Measurements from ENCODE around the gene MYO7B. TPM values are rescaled to one million over a fixed set of nuclear protein-coding genes. Genes with fewer than 3 reads are reported as not detected.

Gene MYO7B
- total and polyA plus RNA-seq, 9 of the 15 experiments (the other 6 are each of a cell fraction or from before 2014, with no cell fraction given): 0.08 TPM; not detected in 8

- Histone ChIP-seq H2AFZ (ENCODE audit: low read depth, low read length) (no peak overlapping the region), H3K9me3 (replicated peaks; ENCODE audit: control insufficient read depth, insufficient read depth, low read depth, low read length) (no peaks in the 10 kb centered on the region), H3K9ac (ENCODE audit: insufficient read depth in 1 of 2, low read depth in 2 of 2, low read length in 2 of 2) (no peak overlapping the region), H3K27ac (ENCODE audit: extremely low read depth, low read depth, low read length) (no peak overlapping the region), H4K20me1 (replicated peaks; ENCODE audit: control insufficient read depth, insufficient read depth, low read length) (no peaks in the 10 kb centered on the region), H3K79me2 (ENCODE audit: control insufficient read depth, insufficient read depth, low read length) (no peaks in the 10 kb centered on the region), H3K4me1 (replicated peaks in 1 of 2; ENCODE audit: control insufficient read depth in 2 of 2, insufficient read depth in 2 of 2, low read length in 2 of 2) (peaks cover 0 to 11% of the 10 kb centered on the region in 2 experiments; a peak in 2 of 5 replicates), H3K27me3 (ENCODE audit: control insufficient read depth in 2 of 2, insufficient read depth in 2 of 2, low read length in 2 of 2) (peaks cover 50 to 68% of the 10 kb centered on the region in 2 experiments; a peak in 4 of 5 replicates), H3K36me3 (ENCODE audit: control insufficient read depth, insufficient read depth, low read length) (no peaks in the 10 kb centered on the region; the same call in 2 of the 3 replicates), H3K9me1 (ENCODE audit: control insufficient read depth, insufficient read depth, low read length) (no peaks in the 10 kb centered on the region), H3K4me3 (no peak overlapping the region), H3K4me2 (ENCODE audit: insufficient read depth, low read length) (no peak overlapping the region)
- 8% methylated on average over 17 of the region's 17 CpGs for WGBS (ENCODE audit: insufficient coverage, low coverage, missing lambda C conversion rate)
- FAIRE-seq (no peak), ATAC-seq (no peak), DNase-seq (ENCODE audit: extremely low read depth in 1 of 4, low spot score in 3 of 4) (no peak)
- TF ChIP-seq ZNF316 (IDR thresholded peaks at IDR 0.05): 0 out of 2 replicates have a peak, but pooled peaks have one; percentile 23
- no peak for TF ChIP-seq GMEB1 (CRISPR knock-in tag; IDR thresholded peaks at IDR 0.05)
- peak; percentile 27; the same call in 1 of the 2 replicates for TF ChIP-seq C11orf30 (IDR thresholded peaks at IDR 0.05; ENCODE audit: low read depth)
- no peak for TF ChIP-seq CTCF (IDR thresholded peaks at IDR 0.05 in 2 of 3, conservative IDR thresholded peaks at IDR 0.05 in 1 of 3; ENCODE audit: insufficient read depth in 2 of 3, low read depth in 1 of 3, low read length in 3 of 3)
- no peak for TF ChIP-seq KDM4B (IDR thresholded peaks at IDR 0.05; ENCODE audit: borderline replicate concordance in 2 of 2, low read depth in 1 of 2)
- intact Hi-C loops (cut with micrococcal nuclease): no loop called here
- CTCF ChIA-PET (ENCODE audit: low intra/inter-chr PET ratio): no interaction called here
- POLR2A ChIA-PET: interaction anchor here (0.6 to 1.1 kb wide), 2 partner anchors 15 to 17 kb away, joined by 3 read pairs; no protein-coding TSS in a partner anchor
- in situ Hi-C loops (cut with MboI): no loop called here
- BruUV-seq (replicated peaks): no TSS peak
These were observed 71.3 kb downstream of the MYO7B start for GRCh38 chr2:127606625-127607398.

All from K562 (cell line).